ENCODE measurements around the gene USF3.

- TF ChIP-seq CTCF (IDR thresholded peaks at IDR 0.05; ENCODE audit: insufficient read depth, low read length, poor library complexity, severe bottlenecking) = no peak
- no peak for TF ChIP-seq EZH2phosphoT487 (conservative IDR thresholded peaks at IDR 0.05; ENCODE audit: low read length)
Observed at GRCh38 chr3:113600418-113601182, 95.8 kb downstream of the USF3 start.

All from SU-DHL-6 (cell line).